Naive thymus-derived CD4-positive, alpha-beta T cell (primary cell): ENCODE data around the gene SERHL2. TPM values are rescaled to one million over a fixed set of nuclear protein-coding genes. Genes with fewer than 3 reads are reported as not detected.

ENCODE experiments used
- ATAC-seq: fragments of 150-1000 bp; cut with Tn5 transposase; 2 replicates; pipeline ENCODE4 v1.10.0; 2021; ENCODE audit warnings: mild to moderate bottlenecking, moderate library complexity
- CTCF ChIA-PET: fragments of 350-600 bp; sonication (Branson Sonifier 250); formaldehyde crosslinking; loops from one replicate; lab custom pipeline; 2021; ENCODE audit warnings: antibody characterized with exemption; lab: Charles Lee
- POLR2A ChIA-PET: fragments of 350-600 bp; sonication (Branson Sonifier 250); formaldehyde crosslinking; loops from one replicate; lab custom pipeline; 2021; ENCODE audit warnings: antibody characterized with exemption, inconsistent platforms; lab: Charles Lee
- DNase-seq, 9 donors: peaks; one replicate each; pipeline versions ENCODE4 v3.0.0 to v3.0.0-alpha.2; 2020 to 2022; ENCODE audit warnings: mixed read lengths in 1 of 9
- H3K27ac ChIP-seq: one replicate; pipeline ENCODE4 v1.7.0; 2013; ENCODE audit warnings: mild to moderate bottlenecking, low read depth, low read length, moderate library complexity
- H3K27me3 ChIP-seq, 2 donors: one replicate each; pipeline ENCODE4 v1.7.0; 2013; ENCODE audit warnings: low read length in 2 of 2, mild to moderate bottlenecking in 2 of 2, moderate library complexity in 2 of 2; ENCODE audit not compliant: control insufficient read depth in 2 of 2, insufficient read depth in 2 of 2
- H3K36me3 ChIP-seq, 3 experiments: 1 replicate in 2 of 3; 2 replicates in 1 of 3; pipeline ENCODE4 v1.7.0; 2013; ENCODE audit warnings: low read length in 3 of 3, mild to moderate bottlenecking in 3 of 3, moderate library complexity in 1 of 3; ENCODE audit not compliant: insufficient read depth in 3 of 3, control insufficient read depth in 2 of 3
- H3K4me1 ChIP-seq, 2 donors: one replicate each; pipeline ENCODE4 v1.7.0; 2013; ENCODE audit warnings: low read length in 2 of 2, mild to moderate bottlenecking in 2 of 2, moderate library complexity in 1 of 2; ENCODE audit not compliant: control insufficient read depth in 2 of 2, insufficient read depth in 2 of 2
- H3K4me3 ChIP-seq: 2 replicates; pipeline ENCODE4 v1.7.0; 2013; ENCODE audit warnings: mild to moderate bottlenecking, low read length
- H3K9me3 ChIP-seq, 3 experiments: 1 replicate in 2 of 3; 2 replicates in 1 of 3; pipeline ENCODE4 v1.7.0; 2013; ENCODE audit warnings: low read length in 3 of 3; ENCODE audit not compliant: control insufficient read depth in 2 of 3
- H3K27ac Mint-ChIP-seq, 9 donors: one replicate each; pipeline ENCODE4 v1.8.0; 2020 to 2022; ENCODE audit warnings: mixed read lengths in 9 of 9, mild to moderate bottlenecking in 8 of 9, moderate library complexity in 5 of 9, inconsistent platforms in 2 of 9
- H3K27me3 Mint-ChIP-seq, 5 donors: one replicate each; pipeline ENCODE4 v1.8.0; 2021 to 2022; ENCODE audit warnings: mixed read lengths in 5 of 5, mild to moderate bottlenecking in 1 of 5
- H3K36me3 Mint-ChIP-seq, 5 donors: one replicate each; pipeline ENCODE4 v1.8.0; 2020 to 2022; ENCODE audit warnings: mixed read lengths in 5 of 5, mild to moderate bottlenecking in 3 of 5, inconsistent platforms in 1 of 5
- H3K4me1 Mint-ChIP-seq, 7 donors: one replicate each; pipeline ENCODE4 v1.8.0; 2020 to 2022; ENCODE audit warnings: mixed read lengths in 7 of 7, mild to moderate bottlenecking in 3 of 7, inconsistent platforms in 1 of 7
- H3K4me3 Mint-ChIP-seq, 10 donors: one replicate each; pipeline ENCODE4 v1.8.0; 2020 to 2022; ENCODE audit warnings: mild to moderate bottlenecking in 10 of 10, mixed read lengths in 10 of 10, moderate library complexity in 6 of 10, inconsistent platforms in 2 of 10
- H3K9me3 Mint-ChIP-seq, 11 donors: one replicate each; pipeline ENCODE4 v1.8.0; 2020 to 2022; ENCODE audit warnings: mixed read lengths in 11 of 11, mild to moderate bottlenecking in 4 of 11, inconsistent platforms in 1 of 11, moderate library complexity in 1 of 11
- intact Hi-C, 2 donors: fragments of 100-400 bp; cut with micrococcal nuclease; formaldehyde crosslinking; loops; one replicate each; pipeline ENCODE4 v1.15.1; 2023
- polyA plus RNA-seq, 2 donors: library from polyadenylated mRNA; unstranded; fragments of 300-500 nt; fragmentation: Illumina TruSeq; gene quantifications; one replicate each; pipeline ENCODE4 v1.2.3, GENCODE V29; 2021
- total RNA-seq, 6 experiments: library from RNA in 5 of 6; stranded (reverse) in 5 of 6; gene quantifications; 1 replicate in 5 of 6; 2 replicates in 1 of 6; pipeline ENCODE4 v1.2.3 and lab custom pipeline; 2021 to 2026

Gene SERHL2
- total and polyA plus RNA-seq, 7 experiments from 2014 or later, result 0.25 to 1.0 (median 0.47) TPM; not detected in 1

DNA sequence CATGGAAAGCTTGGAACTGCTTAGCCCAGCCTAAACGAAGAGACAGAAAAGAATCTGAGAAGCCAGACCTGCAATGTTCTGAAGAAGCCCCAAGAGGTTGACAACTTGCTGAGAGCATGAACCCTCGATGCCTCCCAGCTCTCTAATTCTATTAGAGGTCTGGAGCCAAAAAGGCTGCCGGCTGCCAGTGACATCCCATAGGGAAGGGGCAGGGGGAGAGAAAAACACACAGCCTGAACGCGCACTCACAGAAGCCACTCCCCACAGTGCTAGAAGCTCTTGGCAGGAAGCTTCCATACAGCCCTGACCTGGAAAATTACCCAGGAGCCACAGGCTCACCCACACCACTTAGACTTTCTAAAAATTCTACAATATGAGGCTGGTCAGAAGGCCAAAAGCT lies 42.6 kb downstream of the SERHL2 start:
- no peak overlapping the region for H3K4me3 ChIP-seq
- Mint-ChIP-seq H3K4me1 (peaks cover 0 to 7% (median 3%) of the 10 kb centered on the region in 7 donors), H3K4me3 (no peak overlapping the region), H3K27ac (no peak overlapping the region), H3K36me3 (peaks cover 4 to 39% (median 18%) of the 10 kb centered on the region in 5 donors), H3K9me3 (no peaks in the 10 kb centered on the region), H3K27me3 (no peaks in the 10 kb centered on the region)
- ChIA-PET CTCF (interaction anchor here (0.6 kb wide), 1 partner anchor 14 kb away, joined by 10 read pairs; no protein-coding TSS in a partner anchor), POLR2A (interaction anchor here (1.7 kb wide), 1 partner anchor 12 kb away, joined by 3 read pairs; no protein-coding TSS in a partner anchor)
- no peak overlapping the region for H3K27ac ChIP-seq
- no peaks in the 10 kb centered on the region for H3K27me3 ChIP-seq
- intact Hi-C loops, result no loop called here
- no peak for DNase-seq
- no peak for ATAC-seq
- no peaks in the 10 kb centered on the region for H3K4me1 ChIP-seq
- H3K36me3 ChIP-seq, result peaks cover 36 to 97% (median 40%) of the 10 kb centered on the region in 3 experiments
- H3K9me3 ChIP-seq, result no peaks in the 10 kb centered on the region

DNA sequence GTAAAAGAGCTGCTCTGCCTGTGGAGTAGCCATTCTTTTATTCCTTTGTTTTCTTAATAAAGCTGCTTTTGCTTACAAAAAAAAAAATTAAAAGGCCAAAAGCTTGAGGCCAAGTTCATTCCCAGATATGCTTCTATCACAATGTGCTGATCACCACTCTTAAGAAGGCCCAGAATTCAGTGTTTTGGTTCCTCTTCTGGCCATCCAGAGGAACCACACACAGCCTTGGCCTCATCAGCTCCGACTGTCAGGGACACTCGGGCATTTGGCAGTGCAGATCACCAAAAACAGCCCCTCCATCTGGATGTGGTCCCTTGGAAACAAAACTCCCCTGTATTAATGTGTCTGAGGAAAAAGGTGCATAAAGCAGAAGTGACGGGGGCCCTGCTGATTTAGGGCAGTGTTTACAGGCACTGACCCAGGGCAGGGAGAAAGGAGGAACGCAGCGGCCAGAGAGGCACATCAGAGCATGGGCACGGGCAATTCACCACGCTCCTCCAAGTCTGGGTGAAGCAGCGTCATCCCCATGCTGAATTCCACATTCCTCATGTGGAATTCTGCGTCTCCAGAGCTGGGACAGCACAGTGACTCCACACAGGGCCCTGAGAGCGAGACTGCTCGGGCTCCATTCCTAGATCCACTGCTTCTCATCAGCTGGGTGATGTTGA lies 43.2 kb downstream of the SERHL2 start:
- H3K9me3 Mint-ChIP-seq, result no peaks in the 10 kb centered on the region
- no peaks in the 10 kb centered on the region for H3K4me1 ChIP-seq
- no peaks in the 10 kb centered on the region for H3K9me3 ChIP-seq
- peaks cover 2 to 11% (median 7%) of the 10 kb centered on the region in 7 donors for H3K4me1 Mint-ChIP-seq
- no peaks in the 10 kb centered on the region for H3K27me3 Mint-ChIP-seq
- no peak overlapping the region for H3K27ac ChIP-seq
- H3K27ac Mint-ChIP-seq, result peak overlapping the region in 1 of 9 donors; percentile 32
- H3K36me3 ChIP-seq, result peaks cover 39 to 95% (median 43%) of the 10 kb centered on the region in 3 experiments
- intact Hi-C loops, result no loop called here
- ATAC-seq, result no peak
- DNase-seq, result no peak
- peaks cover 8 to 41% (median 22%) of the 10 kb centered on the region in 5 donors for H3K36me3 Mint-ChIP-seq
- no peak overlapping the region for H3K4me3 ChIP-seq
- ChIA-PET POLR2A (interaction anchor here (1.7 kb wide), 2 partner anchors 12 to 18 kb away, joined by 3 to 5 read pairs; partner anchors contain the start of gene POLDIP3), CTCF (interaction anchor here (0.6 kb wide), 1 partner anchor 15 kb away, joined by 10 read pairs; no protein-coding TSS in a partner anchor)
- H3K27me3 ChIP-seq, result no peaks in the 10 kb centered on the region
- no peak overlapping the region for H3K4me3 Mint-ChIP-seq

DNA sequence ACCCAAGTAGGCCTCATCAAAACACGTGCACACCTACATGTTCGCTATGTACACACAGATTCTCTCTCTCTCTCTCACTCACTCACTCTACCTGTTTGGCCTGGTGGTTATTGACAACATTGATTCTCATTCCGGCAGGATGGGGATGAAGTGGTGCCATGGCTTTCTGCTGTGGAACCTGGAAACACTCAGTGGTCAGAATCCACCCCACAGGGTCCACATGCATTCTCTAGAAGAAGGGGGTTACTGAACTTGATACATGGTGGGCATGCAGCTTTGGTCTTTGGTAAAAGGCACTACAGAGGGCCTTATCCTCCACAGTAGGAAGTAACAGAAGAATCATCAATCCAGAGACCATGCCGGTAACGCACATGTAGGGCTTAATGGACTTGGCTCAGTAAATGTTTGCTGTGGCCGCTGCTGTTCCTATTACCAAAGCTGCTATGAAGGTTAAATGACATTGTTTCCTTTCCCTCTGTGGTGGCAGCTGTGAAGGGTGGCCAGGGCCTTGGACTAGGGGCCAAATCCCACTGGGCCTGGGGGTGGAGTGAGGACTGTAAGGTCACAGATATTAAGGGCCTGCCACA lies 48.2 kb downstream of the SERHL2 start:
- H3K4me1 Mint-ChIP-seq, result peaks cover 8 to 56% (median 36%) of the 10 kb centered on the region in 7 donors
- no peaks in the 10 kb centered on the region for H3K27me3 Mint-ChIP-seq
- Histone ChIP-seq H3K9me3 (no peaks in the 10 kb centered on the region), H3K27me3 (no peaks in the 10 kb centered on the region), H3K4me3 (no peak overlapping the region), H3K36me3 (peaks cover 28 to 81% (median 30%) of the 10 kb centered on the region in 3 experiments), H3K4me1 (peaks cover 0 to 3% of the 10 kb centered on the region in 2 donors), H3K27ac (no peak overlapping the region)
- CTCF ChIA-PET, result no interaction called here
- intact Hi-C loops, result no loop called here
- H3K27ac Mint-ChIP-seq, result peak overlapping the region in 2 of 9 donors; percentile 39 to 63
- H3K4me3 Mint-ChIP-seq, result no peak overlapping the region
- peaks cover 4 to 41% (median 20%) of the 10 kb centered on the region in 5 donors for H3K36me3 Mint-ChIP-seq
- DNase-seq (no peak), ATAC-seq (no peak)
- POLR2A ChIA-PET, result no interaction called here
- no peaks in the 10 kb centered on the region for H3K9me3 Mint-ChIP-seq

DNA sequence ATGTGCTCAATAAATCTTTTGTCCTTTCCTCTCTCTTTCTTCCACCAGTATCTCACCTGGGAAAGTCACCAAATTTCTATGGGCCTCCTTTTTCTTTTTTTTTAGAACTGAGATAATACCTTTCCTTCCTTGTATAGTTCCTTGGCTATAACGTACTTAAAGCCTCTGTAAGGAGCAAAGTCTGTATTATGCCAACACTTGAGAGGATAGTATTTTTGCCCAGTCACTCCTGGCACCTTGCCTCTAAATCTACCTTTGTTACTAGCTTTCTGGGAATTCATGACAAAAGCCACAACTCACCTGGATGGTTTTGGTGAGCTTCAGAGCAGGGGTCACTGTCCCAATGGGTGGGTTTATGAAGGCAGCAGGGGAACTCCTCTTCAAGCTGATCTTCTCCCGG lies 48.7 kb downstream of the SERHL2 start:
- Mint-ChIP-seq H3K27me3 (no peaks in the 10 kb centered on the region), H3K4me1 (peaks cover 8 to 56% (median 36%) of the 10 kb centered on the region in 7 donors), H3K36me3 (peaks cover 4 to 36% (median 18%) of the 10 kb centered on the region in 5 donors), H3K4me3 (no peak overlapping the region), H3K27ac (peak overlapping the region in 1 of 9 donors; percentile 75), H3K9me3 (no peaks in the 10 kb centered on the region)
- Histone ChIP-seq H3K27me3 (no peaks in the 10 kb centered on the region), H3K4me1 (peaks cover 0 to 3% of the 10 kb centered on the region in 2 donors), H3K36me3 (peaks cover 23 to 76% (median 30%) of the 10 kb centered on the region in 3 experiments), H3K4me3 (no peak overlapping the region), H3K27ac (no peak overlapping the region), H3K9me3 (no peaks in the 10 kb centered on the region)
- DNase-seq, result no peak
- ChIA-PET CTCF (no interaction called here), POLR2A (no interaction called here)
- ATAC-seq, result no peak
- intact Hi-C loops, result no loop called here

DNA sequence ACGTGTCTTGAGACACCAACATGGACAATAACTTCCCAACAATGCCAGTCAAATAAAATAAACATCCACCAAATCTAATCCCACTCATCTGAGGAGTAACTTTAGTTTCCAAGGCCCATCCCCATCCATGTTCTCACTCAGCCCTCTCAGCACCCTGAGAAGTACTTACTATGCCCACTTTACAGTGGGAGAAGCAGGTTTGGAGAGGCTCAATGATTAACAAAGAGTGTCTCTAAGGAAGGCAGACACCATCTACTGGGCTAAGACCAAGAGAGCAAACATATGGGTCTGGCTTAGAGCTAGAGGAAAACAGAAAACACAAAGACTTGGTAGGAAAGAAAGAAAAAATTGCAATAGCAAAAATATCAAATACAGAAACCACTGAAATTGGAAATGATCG lies 49.7 kb downstream of the SERHL2 start:
- peaks cover 0 to 3% of the 10 kb centered on the region in 2 donors for H3K4me1 ChIP-seq
- peak overlapping the region in 1 of 10 donors; percentile 19 for H3K4me3 Mint-ChIP-seq
- H3K27ac Mint-ChIP-seq, result peak overlapping the region in 3 of 9 donors; percentile 13 to 76 (median 52)
- CTCF ChIA-PET, result no interaction called here
- no peaks in the 10 kb centered on the region for H3K9me3 ChIP-seq
- ATAC-seq (no peak), DNase-seq (no peak)
- H3K27ac ChIP-seq, result no peak overlapping the region
- peaks cover 4 to 36% (median 17%) of the 10 kb centered on the region in 5 donors for H3K36me3 Mint-ChIP-seq
- peaks cover 23 to 74% (median 28%) of the 10 kb centered on the region in 3 experiments for H3K36me3 ChIP-seq
- H3K4me3 ChIP-seq, result no peak overlapping the region
- no peaks in the 10 kb centered on the region for H3K27me3 Mint-ChIP-seq
- H3K27me3 ChIP-seq, result no peaks in the 10 kb centered on the region
- H3K9me3 Mint-ChIP-seq, result no peaks in the 10 kb centered on the region
- H3K4me1 Mint-ChIP-seq, result peaks cover 8 to 61% (median 39%) of the 10 kb centered on the region in 7 donors
- intact Hi-C loops, result no loop called here
- POLR2A ChIA-PET, result interaction anchor here (1.0 kb wide), 1 partner anchor 11 kb away, joined by 3 read pairs; the partner anchor contains the start of gene POLDIP3

DNA sequence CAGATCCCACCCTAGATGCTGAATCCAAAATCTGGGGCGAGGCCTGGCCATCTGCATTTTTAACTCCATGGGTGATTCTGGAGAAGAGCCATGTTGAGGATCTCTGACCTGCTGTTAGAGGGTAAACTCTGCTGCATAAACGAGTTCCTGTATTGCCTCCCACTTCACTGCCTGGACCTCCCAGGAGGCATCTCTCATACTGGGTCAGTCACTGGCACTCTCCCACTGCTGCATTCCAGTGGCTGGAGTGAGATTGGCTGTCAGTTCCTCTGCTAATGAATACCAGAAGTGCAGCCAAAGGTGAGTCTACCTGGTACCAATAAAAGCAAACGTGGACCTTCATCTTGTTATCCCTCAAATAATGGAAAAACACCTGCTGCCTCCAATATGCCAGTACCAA lies 50.6 kb downstream of the SERHL2 start:
- Histone ChIP-seq H3K9me3 (no peaks in the 10 kb centered on the region), H3K36me3 (peaks cover 16 to 66% (median 18%) of the 10 kb centered on the region in 3 experiments), H3K4me3 (no peak overlapping the region), H3K4me1 (peaks cover 3 to 9% of the 10 kb centered on the region in 2 donors), H3K27me3 (no peaks in the 10 kb centered on the region), H3K27ac (no peak overlapping the region)
- CTCF ChIA-PET, result no interaction called here
- POLR2A ChIA-PET, result interaction anchor here (1.0 kb wide), 1 partner anchor 10 kb away, joined by 3 read pairs; the partner anchor contains the start of gene POLDIP3
- ATAC-seq (no peak), DNase-seq (no peak)
- H3K27ac Mint-ChIP-seq, result peak overlapping the region in 3 of 9 donors; percentile 32 to 57 (median 45)
- peaks cover 4 to 34% (median 16%) of the 10 kb centered on the region in 5 donors for H3K36me3 Mint-ChIP-seq
- H3K4me3 Mint-ChIP-seq, result peak overlapping the region in 1 of 10 donors; percentile 53
- no peaks in the 10 kb centered on the region for H3K27me3 Mint-ChIP-seq
- intact Hi-C loops, result no loop called here
- H3K4me1 Mint-ChIP-seq, result peaks cover 13 to 71% (median 45%) of the 10 kb centered on the region in 7 donors
- no peaks in the 10 kb centered on the region for H3K9me3 Mint-ChIP-seq
